ENCODE measurements around the gene DOK5.

DNA sequence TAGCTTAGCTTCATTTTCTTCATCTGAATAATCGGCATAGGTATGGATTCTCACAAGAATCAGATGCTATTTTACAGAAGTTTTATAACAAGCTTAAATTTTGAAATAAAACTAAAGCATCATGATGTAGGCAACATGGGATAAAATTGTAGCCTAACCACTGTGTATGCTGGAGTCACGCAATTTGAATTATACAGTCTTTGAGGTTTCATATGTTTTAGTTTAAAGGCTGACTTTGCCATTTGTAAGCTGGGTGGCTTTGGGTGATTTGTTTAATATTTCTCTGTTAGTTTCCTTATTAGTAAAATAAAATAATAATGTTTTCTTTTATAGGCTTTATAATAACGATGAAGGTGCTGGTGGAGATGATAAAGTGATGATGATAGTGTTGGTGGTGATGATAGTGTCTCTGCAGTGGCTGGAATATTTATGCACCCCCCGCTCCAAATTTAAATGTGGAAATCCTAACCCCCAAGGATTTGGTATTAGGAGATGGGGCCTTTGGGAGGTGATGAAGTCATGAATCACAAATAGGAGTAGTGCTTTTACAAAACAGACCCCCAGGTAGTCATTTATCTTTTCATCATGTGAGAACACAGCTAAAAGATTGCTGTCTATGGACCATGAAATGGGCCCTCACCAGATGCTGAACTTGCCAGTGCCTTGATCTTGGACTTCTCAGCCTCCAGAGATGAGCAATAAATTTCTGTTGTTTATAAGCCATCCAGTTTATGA, 42.0 kb downstream of the DOK5 start:
- TF ChIP-seq, protein P1, sequence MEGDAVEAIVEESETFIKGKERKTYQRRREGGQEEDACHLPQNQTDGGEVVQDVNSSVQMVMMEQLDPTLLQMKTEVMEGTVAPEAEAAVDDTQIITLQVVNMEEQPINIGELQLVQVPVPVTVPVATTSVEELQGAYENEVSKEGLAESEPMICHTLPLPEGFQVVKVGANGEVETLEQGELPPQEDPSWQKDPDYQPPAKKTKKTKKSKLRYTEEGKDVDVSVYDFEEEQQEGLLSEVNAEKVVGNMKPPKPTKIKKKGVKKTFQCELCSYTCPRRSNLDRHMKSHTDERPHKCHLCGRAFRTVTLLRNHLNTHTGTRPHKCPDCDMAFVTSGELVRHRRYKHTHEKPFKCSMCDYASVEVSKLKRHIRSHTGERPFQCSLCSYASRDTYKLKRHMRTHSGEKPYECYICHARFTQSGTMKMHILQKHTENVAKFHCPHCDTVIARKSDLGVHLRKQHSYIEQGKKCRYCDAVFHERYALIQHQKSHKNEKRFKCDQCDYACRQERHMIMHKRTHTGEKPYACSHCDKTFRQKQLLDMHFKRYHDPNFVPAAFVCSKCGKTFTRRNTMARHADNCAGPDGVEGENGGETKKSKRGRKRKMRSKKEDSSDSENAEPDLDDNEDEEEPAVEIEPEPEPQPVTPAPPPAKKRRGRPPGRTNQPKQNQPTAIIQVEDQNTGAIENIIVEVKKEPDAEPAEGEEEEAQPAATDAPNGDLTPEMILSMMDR (IDR thresholded peaks at IDR 0.05; ENCODE audit: borderline replicate concordance, extremely low read depth, low read length, poor library complexity, severe bottlenecking), result no peak
- no peak for TF ChIP-seq EZH2 (IDR thresholded peaks at IDR 0.05; ENCODE audit: borderline replicate concordance, low read depth, low read length, severe bottlenecking)
